GM12873 (cell line): ENCODE measurements around the gene ZNF587.

ENCODE experiments used
- TF ChIP-seq, protein P1 (sequence below): IDR thresholded peaks from 2 replicates; pipeline ENCODE4 v1.5.1; 2012; ENCODE audit warnings: low read depth, mild to moderate bottlenecking, moderate library complexity, low read length, control low read depth; ENCODE audit not compliant: insufficient read depth; ENCODE audit errors: missing control alignments

The ZNF587 gene

DNA sequence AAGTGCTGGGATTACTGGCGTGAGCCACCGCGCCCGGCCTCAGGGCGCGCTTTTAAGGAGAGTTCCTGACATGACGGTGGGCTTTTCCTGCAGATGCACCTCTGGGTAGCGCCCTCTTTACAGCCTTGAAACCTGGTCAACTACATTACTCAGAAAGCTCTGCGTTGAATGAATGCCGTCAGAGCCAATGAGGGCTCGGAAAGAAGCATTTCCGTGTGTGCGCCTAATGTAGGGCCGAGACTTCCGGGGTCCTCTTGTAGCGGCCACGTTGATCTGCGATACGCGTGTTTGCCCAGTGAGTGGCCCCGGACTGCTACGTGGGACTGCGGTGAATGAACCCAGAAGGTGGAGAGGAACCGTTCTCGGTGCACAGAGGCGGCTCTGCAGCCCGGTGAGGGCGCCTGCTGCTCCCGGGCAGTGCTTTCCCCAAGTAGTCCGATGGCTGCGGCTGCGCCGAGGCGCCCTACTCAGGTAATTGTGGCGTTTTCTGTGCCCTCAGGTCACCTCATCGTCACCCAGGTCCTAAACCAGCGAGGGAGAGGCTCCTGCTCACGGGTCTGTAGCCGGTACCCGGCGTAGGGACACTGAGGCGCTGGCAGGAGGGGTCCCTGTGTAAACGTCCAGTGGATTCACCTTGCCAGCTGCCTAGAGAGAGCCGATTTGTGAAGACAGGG is 30.0 kb upstream of the ZNF587 start:
- TF ChIP-seq, protein P1, sequence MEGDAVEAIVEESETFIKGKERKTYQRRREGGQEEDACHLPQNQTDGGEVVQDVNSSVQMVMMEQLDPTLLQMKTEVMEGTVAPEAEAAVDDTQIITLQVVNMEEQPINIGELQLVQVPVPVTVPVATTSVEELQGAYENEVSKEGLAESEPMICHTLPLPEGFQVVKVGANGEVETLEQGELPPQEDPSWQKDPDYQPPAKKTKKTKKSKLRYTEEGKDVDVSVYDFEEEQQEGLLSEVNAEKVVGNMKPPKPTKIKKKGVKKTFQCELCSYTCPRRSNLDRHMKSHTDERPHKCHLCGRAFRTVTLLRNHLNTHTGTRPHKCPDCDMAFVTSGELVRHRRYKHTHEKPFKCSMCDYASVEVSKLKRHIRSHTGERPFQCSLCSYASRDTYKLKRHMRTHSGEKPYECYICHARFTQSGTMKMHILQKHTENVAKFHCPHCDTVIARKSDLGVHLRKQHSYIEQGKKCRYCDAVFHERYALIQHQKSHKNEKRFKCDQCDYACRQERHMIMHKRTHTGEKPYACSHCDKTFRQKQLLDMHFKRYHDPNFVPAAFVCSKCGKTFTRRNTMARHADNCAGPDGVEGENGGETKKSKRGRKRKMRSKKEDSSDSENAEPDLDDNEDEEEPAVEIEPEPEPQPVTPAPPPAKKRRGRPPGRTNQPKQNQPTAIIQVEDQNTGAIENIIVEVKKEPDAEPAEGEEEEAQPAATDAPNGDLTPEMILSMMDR: no peak

DNA sequence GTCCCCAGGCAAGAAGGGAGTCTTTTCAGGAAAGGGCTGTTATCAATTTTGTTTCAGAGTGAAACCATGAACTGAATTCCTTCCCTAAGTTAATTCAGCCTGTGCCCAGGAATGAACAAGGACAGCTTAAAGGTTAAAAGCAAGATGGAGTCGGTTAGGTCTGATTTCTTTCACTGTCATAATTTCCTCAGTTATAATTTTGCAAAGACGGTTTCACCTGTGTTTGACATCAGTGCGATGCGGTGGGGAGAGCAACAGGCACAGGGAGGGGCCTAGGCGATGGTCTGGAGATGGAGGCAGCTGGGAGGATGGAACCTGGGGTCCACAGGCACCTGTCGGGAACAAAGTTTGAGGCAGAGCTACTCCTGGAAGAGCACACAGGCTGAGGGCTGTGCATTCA is 29.1 kb upstream of the ZNF587 start:
- TF ChIP-seq, protein P1: no peak

DNA sequence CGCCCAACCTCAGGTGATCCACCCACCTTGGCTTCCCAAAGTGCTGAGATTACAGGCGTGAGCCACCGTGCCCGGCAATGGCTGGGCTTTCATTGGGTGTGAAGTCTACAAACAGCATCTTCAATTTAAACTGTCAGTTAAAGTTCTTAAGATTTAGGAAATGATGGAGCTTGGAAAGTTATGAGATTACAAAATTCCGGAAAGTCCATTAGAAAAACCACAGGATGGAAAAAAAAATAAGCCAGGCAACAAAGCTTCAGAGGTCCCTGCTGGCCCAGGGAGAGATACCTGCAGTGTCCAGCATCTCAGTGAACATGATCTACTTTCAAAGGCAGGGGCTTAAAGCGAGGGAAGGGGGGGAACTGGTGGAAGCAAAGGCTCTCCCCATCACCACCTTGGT is 24.1 kb upstream of the ZNF587 start:
- TF ChIP-seq, protein P1: no peak

DNA sequence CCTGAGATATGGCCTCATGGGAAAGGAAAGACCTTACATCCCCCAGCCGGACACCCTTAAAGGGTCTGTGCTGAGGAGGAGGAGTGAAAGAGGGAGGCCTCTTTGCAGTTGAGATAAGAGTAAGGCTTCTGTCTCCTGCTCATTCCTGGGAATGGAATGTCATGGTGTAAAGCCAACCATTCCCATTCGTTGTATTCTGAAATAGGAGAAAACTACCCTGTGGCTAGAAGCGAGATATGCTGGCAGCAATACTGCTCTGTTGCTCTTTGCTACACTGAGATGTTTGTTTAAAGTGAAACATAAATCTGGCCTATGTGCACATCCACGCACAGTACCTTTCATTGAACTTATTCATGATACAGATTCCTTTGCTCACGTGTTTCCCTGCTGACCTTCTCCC is 20.3 kb upstream of the ZNF587 start:
- TF ChIP-seq, protein P1: no peak

DNA sequence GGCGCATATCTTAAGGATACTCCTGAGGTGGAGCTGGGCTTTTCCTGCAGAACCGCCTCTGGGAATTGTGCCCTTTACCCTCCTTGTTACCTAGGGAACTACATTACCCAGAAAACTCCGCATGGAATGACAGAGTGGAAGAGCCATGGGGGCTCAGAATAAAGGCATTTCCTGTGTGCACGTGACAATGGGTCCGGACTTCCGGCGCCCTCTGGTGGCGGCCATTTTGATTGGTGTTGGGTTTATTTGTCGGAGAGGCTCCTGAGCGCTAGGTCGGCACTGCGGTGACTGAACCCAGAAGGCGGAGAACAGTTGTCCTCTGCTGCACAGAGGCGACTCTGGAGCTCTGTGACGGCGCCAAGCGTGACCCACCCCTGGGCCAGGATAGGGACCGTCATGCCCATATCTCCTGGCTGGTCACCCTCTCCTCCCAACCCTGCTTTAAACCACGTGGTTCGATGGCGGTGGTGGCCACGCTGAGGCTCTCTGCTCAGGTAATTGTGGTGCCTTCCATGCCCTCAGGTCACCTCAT is 19.5 kb upstream of the ZNF587 start, which contains the start of gene ZNF587B:
Gene ZNF587B, plus strand, starts transcription at position 229 of the 532 bp plus-strand sequence. Its CDS starts 230 bp downstream, at position 459.
- TF ChIP-seq, protein P1: peak; percentile 43

DNA sequence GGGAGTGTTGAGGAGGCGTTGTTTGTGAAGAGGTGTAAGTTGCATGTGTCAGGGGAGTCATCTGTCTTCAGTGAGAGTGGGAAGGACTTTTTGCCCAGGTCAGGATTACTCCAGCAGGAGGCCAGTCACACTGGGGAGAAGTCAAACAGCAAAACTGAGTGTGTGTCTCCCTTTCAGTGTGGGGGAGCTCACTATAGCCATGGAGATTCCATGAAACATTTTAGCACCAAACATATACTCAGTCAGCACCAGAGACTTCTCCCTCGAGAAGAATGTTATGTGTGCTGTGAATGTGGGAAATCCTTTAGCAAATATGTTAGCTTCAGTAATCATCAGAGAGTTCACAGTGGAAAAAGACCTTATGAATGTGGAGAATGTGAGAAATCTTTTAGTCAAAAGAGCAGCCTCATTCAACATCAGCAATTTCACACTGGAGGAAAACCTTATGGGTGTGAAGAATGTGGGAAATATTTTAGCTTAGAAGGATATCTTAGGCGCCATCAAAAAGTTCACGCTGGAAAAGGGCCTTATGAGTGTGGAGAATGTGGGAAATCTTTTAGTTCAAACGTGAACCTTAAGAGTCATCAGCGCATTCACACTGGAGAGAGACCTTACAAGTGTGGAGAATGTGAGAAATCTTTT is 8.4 kb upstream of the ZNF587 start:
- TF ChIP-seq, protein P1: no peak

DNA sequence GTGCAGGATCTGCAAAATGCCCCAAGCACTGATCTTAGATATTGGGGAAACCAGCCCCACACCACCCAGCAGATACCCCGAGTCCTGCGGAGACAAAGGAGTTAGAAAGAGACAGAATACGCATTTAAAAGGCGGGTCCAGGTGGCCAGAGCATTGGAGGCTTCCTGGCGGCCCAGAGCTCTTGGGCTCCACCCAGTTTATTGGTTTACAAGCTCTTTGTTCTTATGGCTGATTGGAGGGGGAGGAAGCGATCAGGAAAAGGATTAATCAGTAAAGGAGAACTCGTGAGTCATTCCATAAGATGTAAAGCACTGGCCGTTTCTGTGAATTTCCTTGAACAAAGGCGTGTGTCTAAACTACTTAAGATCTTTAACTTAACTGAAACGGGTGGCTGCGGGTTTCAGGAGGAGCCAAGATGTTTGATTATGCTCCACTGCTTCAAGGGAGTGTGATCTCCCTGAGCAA is 926 bp downstream of the ZNF587 start:
- TF ChIP-seq, protein P1: no peak
